ENCODE results near the gene MBD4. TPM values are rescaled to one million over a fixed set of nuclear protein-coding genes. Genes with fewer than 3 reads are reported as not detected.

Gene MBD4
- polyA plus RNA-seq, 1 donor (not counting 4 experiments of a cell fraction or from before 2014, with no cell fraction given) = 35.0 TPM

DNA sequence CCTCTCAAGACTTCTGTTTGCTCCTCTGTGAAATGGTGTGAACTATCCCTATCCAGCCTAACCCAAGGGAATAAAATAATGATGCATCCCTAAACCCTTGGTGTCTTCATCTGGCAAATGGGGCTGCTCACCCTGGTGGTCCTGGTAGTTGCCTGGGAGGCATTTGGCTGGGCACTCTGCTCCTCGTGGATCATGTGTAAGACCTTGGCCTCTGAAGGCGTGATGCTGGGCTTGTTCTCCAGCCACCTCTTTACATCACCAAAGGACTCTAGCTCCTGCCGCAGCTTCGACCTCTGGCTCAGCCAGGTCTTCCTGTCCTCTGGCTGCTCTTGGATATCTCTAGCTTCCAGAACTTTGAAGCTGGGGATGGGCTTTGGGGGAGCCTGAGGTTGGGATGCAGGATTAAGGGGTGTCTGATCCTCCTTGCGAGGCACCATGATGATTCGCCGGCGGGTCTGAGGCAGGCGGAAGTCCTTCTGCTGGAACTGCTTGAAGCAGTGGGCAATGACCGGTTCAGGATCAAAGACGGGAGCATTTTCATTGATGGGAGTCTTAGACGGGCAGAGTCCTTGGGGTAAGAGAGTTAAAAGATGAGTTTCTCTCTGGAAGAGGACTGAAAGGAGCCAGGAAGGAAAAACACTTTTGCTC lies 18.4 kb downstream of the MBD4 start:
- Histone ChIP-seq H3K27me3 (ENCODE audit: control insufficient read depth, extremely low read depth, insufficient read depth, low read length) (no peaks in the 10 kb centered on the region), H3K9ac (ENCODE audit: control insufficient read depth, extremely low read depth, insufficient read depth, low read length) (no peak overlapping the region), H2AFZ (ENCODE audit: control insufficient read depth, low read length) (no peak overlapping the region), H3K4me1 (ENCODE audit: control insufficient read depth, extremely low read depth, insufficient read depth, low read length) (peaks cover 21% of the 10 kb centered on the region), H3K27ac (ENCODE audit: control insufficient read depth, insufficient read depth, low read length) (no peak overlapping the region), H3K36me3 (ENCODE audit: control insufficient read depth in 2 of 2, extremely low read depth in 1 of 2, insufficient read depth in 2 of 2, low read length in 2 of 2) (no peaks in the 10 kb centered on the region), H3K79me2 (ENCODE audit: control insufficient read depth, insufficient read depth, low read length) (no peaks in the 10 kb centered on the region), H4K20me1 (ENCODE audit: control insufficient read depth, extremely low read depth, insufficient read depth, low read length) (no peaks in the 10 kb centered on the region), H3K9me1 (ENCODE audit: control insufficient read depth, extremely low read depth, insufficient read depth, low read length) (no peaks in the 10 kb centered on the region), H3K4me3 (ENCODE audit: control insufficient read depth in 2 of 3, extremely low read depth in 1 of 3, insufficient read depth in 2 of 3, low read depth in 1 of 3, low read length in 3 of 3) (no peak overlapping the region), H3K9me3 (ENCODE audit: control insufficient read depth, low read depth, low read length) (no peaks in the 10 kb centered on the region), H3K4me2 (ENCODE audit: control insufficient read depth, extremely low read depth, insufficient read depth, low read depth, low read length) (no peak overlapping the region)
- TF ChIP-seq, protein P1, sequence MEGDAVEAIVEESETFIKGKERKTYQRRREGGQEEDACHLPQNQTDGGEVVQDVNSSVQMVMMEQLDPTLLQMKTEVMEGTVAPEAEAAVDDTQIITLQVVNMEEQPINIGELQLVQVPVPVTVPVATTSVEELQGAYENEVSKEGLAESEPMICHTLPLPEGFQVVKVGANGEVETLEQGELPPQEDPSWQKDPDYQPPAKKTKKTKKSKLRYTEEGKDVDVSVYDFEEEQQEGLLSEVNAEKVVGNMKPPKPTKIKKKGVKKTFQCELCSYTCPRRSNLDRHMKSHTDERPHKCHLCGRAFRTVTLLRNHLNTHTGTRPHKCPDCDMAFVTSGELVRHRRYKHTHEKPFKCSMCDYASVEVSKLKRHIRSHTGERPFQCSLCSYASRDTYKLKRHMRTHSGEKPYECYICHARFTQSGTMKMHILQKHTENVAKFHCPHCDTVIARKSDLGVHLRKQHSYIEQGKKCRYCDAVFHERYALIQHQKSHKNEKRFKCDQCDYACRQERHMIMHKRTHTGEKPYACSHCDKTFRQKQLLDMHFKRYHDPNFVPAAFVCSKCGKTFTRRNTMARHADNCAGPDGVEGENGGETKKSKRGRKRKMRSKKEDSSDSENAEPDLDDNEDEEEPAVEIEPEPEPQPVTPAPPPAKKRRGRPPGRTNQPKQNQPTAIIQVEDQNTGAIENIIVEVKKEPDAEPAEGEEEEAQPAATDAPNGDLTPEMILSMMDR (optimal IDR thresholded peaks at IDR 0.05 in 1 of 3, IDR thresholded peaks at IDR 0.05 in 1 of 3, conservative IDR thresholded peaks at IDR 0.05 in 1 of 3; ENCODE audit: extremely low read depth in 1 of 3, insufficient read depth in 2 of 3, low read length in 3 of 3) = no peak
- no peak for TF ChIP-seq EZH2 (IDR thresholded peaks at IDR 0.05; ENCODE audit: low read length)
- no peak for FAIRE-seq
- DNase-seq (ENCODE audit: low read depth, low spot score) = no peak
- dilution Hi-C loops (cut with MboI; ENCODE audit: extremely low pct_ligation_motif_present, low sequenced_read_pairs) = no loop called here

DNA sequence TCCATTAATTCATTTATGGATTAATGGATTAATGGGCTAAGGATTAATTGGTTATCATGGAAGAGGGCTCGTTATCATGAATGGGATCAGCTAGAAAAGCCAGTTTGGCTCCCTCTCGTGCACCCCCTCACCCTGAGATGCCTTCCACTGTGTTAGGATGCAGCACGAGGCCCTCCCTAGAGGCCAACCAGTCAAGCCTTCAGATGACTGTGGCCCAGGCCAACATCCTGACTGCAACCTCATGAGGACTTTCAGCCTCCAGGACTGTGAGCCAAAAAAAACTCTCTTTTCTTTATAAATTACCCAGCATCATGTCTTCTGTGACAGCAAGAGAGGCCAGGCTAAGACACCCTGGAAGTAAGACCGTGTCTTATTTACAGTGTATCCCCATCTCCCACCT lies 20.3 kb downstream of the MBD4 start:
- FAIRE-seq (no peak), DNase-seq (ENCODE audit: low read depth, low spot score) (no peak)
- H3K36me3 ChIP-seq (ENCODE audit: control insufficient read depth in 2 of 2, extremely low read depth in 1 of 2, insufficient read depth in 2 of 2, low read length in 2 of 2) = no peaks in the 10 kb centered on the region
- peaks cover 10% of the 10 kb centered on the region for H3K4me1 ChIP-seq (ENCODE audit: control insufficient read depth, extremely low read depth, insufficient read depth, low read length)
- H3K27me3 ChIP-seq (ENCODE audit: control insufficient read depth, extremely low read depth, insufficient read depth, low read length) = no peaks in the 10 kb centered on the region
- H3K27ac ChIP-seq (ENCODE audit: control insufficient read depth, insufficient read depth, low read length) = no peak overlapping the region
- dilution Hi-C loops (cut with MboI; ENCODE audit: extremely low pct_ligation_motif_present, low sequenced_read_pairs) = no loop called here
- H3K9me1 ChIP-seq (ENCODE audit: control insufficient read depth, extremely low read depth, insufficient read depth, low read length) = no peaks in the 10 kb centered on the region
- no peak for TF ChIP-seq EZH2 (IDR thresholded peaks at IDR 0.05; ENCODE audit: low read length)
- TF ChIP-seq, protein P1 (optimal IDR thresholded peaks at IDR 0.05 in 1 of 3, IDR thresholded peaks at IDR 0.05 in 1 of 3, conservative IDR thresholded peaks at IDR 0.05 in 1 of 3; ENCODE audit: extremely low read depth in 1 of 3, insufficient read depth in 2 of 3, low read length in 3 of 3) = no peak
- H3K79me2 ChIP-seq (ENCODE audit: control insufficient read depth, insufficient read depth, low read length) = no peaks in the 10 kb centered on the region
- no peak overlapping the region for H2AFZ ChIP-seq (ENCODE audit: control insufficient read depth, low read length)
- no peaks in the 10 kb centered on the region for H3K9me3 ChIP-seq (ENCODE audit: control insufficient read depth, low read depth, low read length)
- no peak overlapping the region for H3K4me2 ChIP-seq (ENCODE audit: control insufficient read depth, extremely low read depth, insufficient read depth, low read depth, low read length)
- no peaks in the 10 kb centered on the region for H4K20me1 ChIP-seq (ENCODE audit: control insufficient read depth, extremely low read depth, insufficient read depth, low read length)
- no peak overlapping the region for H3K4me3 ChIP-seq (ENCODE audit: control insufficient read depth in 2 of 3, extremely low read depth in 1 of 3, insufficient read depth in 2 of 3, low read depth in 1 of 3, low read length in 3 of 3)
- H3K9ac ChIP-seq (ENCODE audit: control insufficient read depth, extremely low read depth, insufficient read depth, low read length) = no peak overlapping the region
